ENCODE measurements around the gene DEDD. TPM values are rescaled to one million over a fixed set of nuclear protein-coding genes. Genes with fewer than 3 reads are reported as not detected.

Gene DEDD
- polyA plus RNA-seq, 1 of the 3 experiments (the other 2 are of a cell fraction): 45.0 TPM

- POLR2A ChIA-PET: no interaction called here
- TF ChIP-seq RFX5 (IDR thresholded peaks at IDR 0.05; ENCODE audit: low read length) (no peak), SMC3 (IDR thresholded peaks at IDR 0.05; ENCODE audit: low read depth, low read length) (no peak), JUND (IDR thresholded peaks at IDR 0.05) (no peak), USF1 (IDR thresholded peaks at IDR 0.05; ENCODE audit: borderline replicate concordance, low read depth) (no peak), MEF2A (IDR thresholded peaks at IDR 0.05; ENCODE audit: borderline replicate concordance, low read depth) (no peak), FOSL2 (IDR thresholded peaks at IDR 0.05; ENCODE audit: borderline replicate concordance, low read depth) (no peak), PBX3 (IDR thresholded peaks at IDR 0.05) (peak; percentile 41; the same call in 1 of the 2 replicates), YY1 (IDR thresholded peaks at IDR 0.05; ENCODE audit: low read depth) (peak; percentile 97), FOXJ3 (CRISPR knock-in tag; IDR thresholded peaks at IDR 0.05) (no peak), ZBTB33 (IDR thresholded peaks at IDR 0.05; ENCODE audit: borderline replicate concordance, low read depth) (no peak), TAF1 (IDR thresholded peaks at IDR 0.05; ENCODE audit: borderline replicate concordance, low read depth, low read length) (peak; percentile 100), RXRA (IDR thresholded peaks at IDR 0.05; ENCODE audit: borderline replicate concordance, low read depth) (no peak), SIN3A (IDR thresholded peaks at IDR 0.05; ENCODE audit: borderline replicate concordance, low read depth, low read length) (no peak; the same call in 1 of the 2 replicates), TEAD4 (IDR thresholded peaks at IDR 0.05; ENCODE audit: borderline replicate concordance, insufficient read depth) (no peak), EZH2phosphoT487 (IDR thresholded peaks at IDR 0.05; ENCODE audit: borderline replicate concordance, low read depth) (no peak), ELF1 (IDR thresholded peaks at IDR 0.05) (no peak), USF2 (IDR thresholded peaks at IDR 0.05; ENCODE audit: borderline replicate concordance, low read depth, low read length) (no peak), FOXM1 (IDR thresholded peaks at IDR 0.05; ENCODE audit: low read depth) (no peak), CHD2 (IDR thresholded peaks at IDR 0.05; ENCODE audit: low read length, partially characterized antibody) (peak; percentile 72), GATA2 (CRISPR knock-in tag; IDR thresholded peaks at IDR 0.05) (no peak), RAD21 (IDR thresholded peaks at IDR 0.05; ENCODE audit: low read length) (no peak)
- TF ChIP-seq, protein P1, sequence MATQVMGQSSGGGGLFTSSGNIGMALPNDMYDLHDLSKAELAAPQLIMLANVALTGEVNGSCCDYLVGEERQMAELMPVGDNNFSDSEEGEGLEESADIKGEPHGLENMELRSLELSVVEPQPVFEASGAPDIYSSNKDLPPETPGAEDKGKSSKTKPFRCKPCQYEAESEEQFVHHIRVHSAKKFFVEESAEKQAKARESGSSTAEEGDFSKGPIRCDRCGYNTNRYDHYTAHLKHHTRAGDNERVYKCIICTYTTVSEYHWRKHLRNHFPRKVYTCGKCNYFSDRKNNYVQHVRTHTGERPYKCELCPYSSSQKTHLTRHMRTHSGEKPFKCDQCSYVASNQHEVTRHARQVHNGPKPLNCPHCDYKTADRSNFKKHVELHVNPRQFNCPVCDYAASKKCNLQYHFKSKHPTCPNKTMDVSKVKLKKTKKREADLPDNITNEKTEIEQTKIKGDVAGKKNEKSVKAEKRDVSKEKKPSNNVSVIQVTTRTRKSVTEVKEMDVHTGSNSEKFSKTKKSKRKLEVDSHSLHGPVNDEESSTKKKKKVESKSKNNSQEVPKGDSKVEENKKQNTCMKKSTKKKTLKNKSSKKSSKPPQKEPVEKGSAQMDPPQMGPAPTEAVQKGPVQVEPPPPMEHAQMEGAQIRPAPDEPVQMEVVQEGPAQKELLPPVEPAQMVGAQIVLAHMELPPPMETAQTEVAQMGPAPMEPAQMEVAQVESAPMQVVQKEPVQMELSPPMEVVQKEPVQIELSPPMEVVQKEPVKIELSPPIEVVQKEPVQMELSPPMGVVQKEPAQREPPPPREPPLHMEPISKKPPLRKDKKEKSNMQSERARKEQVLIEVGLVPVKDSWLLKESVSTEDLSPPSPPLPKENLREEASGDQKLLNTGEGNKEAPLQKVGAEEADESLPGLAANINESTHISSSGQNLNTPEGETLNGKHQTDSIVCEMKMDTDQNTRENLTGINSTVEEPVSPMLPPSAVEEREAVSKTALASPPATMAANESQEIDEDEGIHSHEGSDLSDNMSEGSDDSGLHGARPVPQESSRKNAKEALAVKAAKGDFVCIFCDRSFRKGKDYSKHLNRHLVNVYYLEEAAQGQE (IDR thresholded peaks at IDR 0.05; ENCODE audit: low read depth, low read length): peak; percentile 38; the same call in 1 of the 2 replicates
These were observed 26.8 kb upstream of the DEDD start, which contains the start of gene USP21 for GRCh38 chr1:161159087-161159912. Gene USP21, plus strand, starts transcription at chr1:161159500. Its CDS starts 1,141 bp downstream, at chr1:161160641.

More at GRCh38 chr1:161159087-161159912, 26.8 kb upstream of the DEDD start, which contains the start of gene USP21:
- peaks cover 8% of the 10 kb centered on the region for H3F3A ChIP-seq (replicated peaks; ENCODE audit: insufficient read depth)
- H4K20me1 ChIP-seq (ENCODE audit: insufficient read depth): no peaks in the 10 kb centered on the region
- H3K79me2 ChIP-seq (ENCODE audit: insufficient read depth): peaks cover 31% of the 10 kb centered on the region
- peak within 1 kb of the TSS; percentile 77 to 91 for H3K27ac ChIP-seq (ENCODE audit: low read depth in 2 of 2, low read length in 1 of 2)
- peak; percentile 96 for DNase-seq
- peaks cover 0 to 31% of the 10 kb centered on the region in 2 experiments; a peak in 3 of 4 replicates for H3K4me1 ChIP-seq (ENCODE audit: control insufficient read depth in 1 of 2, insufficient read depth in 2 of 2, low read depth in 1 of 2, low read length in 1 of 2)
- no peaks in the 10 kb centered on the region for H3K9me3 ChIP-seq
- H3K9me2 ChIP-seq: no peaks in the 10 kb centered on the region
- H3K27me3 ChIP-seq (ENCODE audit: insufficient read depth): no peaks in the 10 kb centered on the region
- WGBS (ENCODE audit: low lambda C conversion rate): under 1% methylated on average over 43 of the region's 60 CpGs
- H3K4me2 ChIP-seq: peak within 1 kb of the TSS; percentile 77
- H3K36me3 ChIP-seq (replicated peaks in 1 of 2; ENCODE audit: control insufficient read depth in 1 of 2, insufficient read depth in 2 of 2, low read length in 1 of 2): peaks cover 9 to 55% of the 10 kb centered on the region in 2 experiments
- H3K4me3 ChIP-seq (ENCODE audit: low read depth in 2 of 2, low read length in 1 of 2): peak within 1 kb of the TSS; percentile 89 to 92
- peak within 1 kb of the TSS; percentile 84 for H2AFZ ChIP-seq (ENCODE audit: low read depth)
- H3K9ac ChIP-seq: peak within 1 kb of the TSS; percentile 90
- CTCF ChIA-PET: interaction anchor here (1.1 to 1.5 kb wide), 4 partner anchors 9 to 44 kb away, joined by 3 to 5 read pairs (median 4); no protein-coding TSS in a partner anchor
